ENCODE data around the gene CDH13.

Gene CDH13

GRCh38 chr16:83554540-83554939, 927.8 kb downstream of the CDH13 start:
- no peak for TF ChIP-seq CTCF (IDR thresholded peaks at IDR 0.05; ENCODE audit: low read length, missing control alignments)
- DNase-seq (ENCODE audit: low read depth) = no peak

GRCh38 chr16:83561876-83562275, 935.1 kb downstream of the CDH13 start:
- no peak for TF ChIP-seq CTCF (IDR thresholded peaks at IDR 0.05; ENCODE audit: low read length, missing control alignments)
- no peak overlapping the region for H3K4me3 ChIP-seq (replicated peaks; ENCODE audit: low read depth, low read length)
- peak; percentile 50 for DNase-seq (ENCODE audit: low read depth)

More at GRCh38 chr16:83554540-83554939, 927.8 kb downstream of the CDH13 start:
- no peak overlapping the region for H3K4me3 ChIP-seq (replicated peaks; ENCODE audit: low read depth, low read length)

GRCh38 chr16:83568345-83568744, 941.6 kb downstream of the CDH13 start:
- TF ChIP-seq CTCF (IDR thresholded peaks at IDR 0.05; ENCODE audit: low read length, missing control alignments) = no peak
- DNase-seq (ENCODE audit: low read depth) = no peak
- no peak overlapping the region for H3K4me3 ChIP-seq (replicated peaks; ENCODE audit: low read depth, low read length)

- no peak for TF ChIP-seq CTCF (IDR thresholded peaks at IDR 0.05; ENCODE audit: low read length, missing control alignments)
- peak; percentile 55 for DNase-seq (ENCODE audit: low read depth)
- H3K4me3 ChIP-seq (replicated peaks; ENCODE audit: low read depth, low read length) = no peak overlapping the region
These were observed 947.6 kb downstream of the CDH13 start for GRCh38 chr16:83574388-83574787.

GRCh38 chr16:83577078-83577745, 950.4 kb downstream of the CDH13 start:
- no peak for DNase-seq (ENCODE audit: low read depth)
- H3K4me3 ChIP-seq (replicated peaks; ENCODE audit: low read depth, low read length) = no peak overlapping the region
- no peak for TF ChIP-seq CTCF (IDR thresholded peaks at IDR 0.05; ENCODE audit: low read length, missing control alignments)

GRCh38 chr16:83578171-83578570, 951.4 kb downstream of the CDH13 start:
- DNase-seq (ENCODE audit: low read depth) = no peak
- no peak for TF ChIP-seq CTCF (IDR thresholded peaks at IDR 0.05; ENCODE audit: low read length, missing control alignments)
- H3K4me3 ChIP-seq (replicated peaks; ENCODE audit: low read depth, low read length) = no peak overlapping the region

GRCh38 chr16:83579027-83579426, 952.3 kb downstream of the CDH13 start:
- no peak for DNase-seq (ENCODE audit: low read depth)
- H3K4me3 ChIP-seq (replicated peaks; ENCODE audit: low read depth, low read length) = no peak overlapping the region
- TF ChIP-seq CTCF (IDR thresholded peaks at IDR 0.05; ENCODE audit: low read length, missing control alignments) = no peak

All from fibroblast of pulmonary artery (primary cell).